OCI-M1 (cell line): ENCODE results near the gene KIF23.
"Not testable (repeated sequence)": the region's sequence is repeated elsewhere in the genome, so short reads cannot be mapped to it uniquely, and the experiment has no call there.

Source experiments
- DNase-seq: peaks from one replicate; lab custom pipeline; 2025; lab: John Stamatoyannopoulos, UW

KIF23 gene

GRCh38 chr15:69413822-69414700, at the start of gene KIF23:
Gene KIF23 (plus strand): TSS chr15:69414349. CDS start chr15:69414466, 117 bp downstream.
- DNase-seq: peak; percentile 96

GRCh38 chr15:69367236-69367635, 46.9 kb upstream of the KIF23 start:
- no peak for DNase-seq

- no peak for DNase-seq
Observed at GRCh38 chr15:69369631-69370030, 44.5 kb upstream of the KIF23 start.

- DNase-seq: no peak
Observed at GRCh38 chr15:69373406-69373805, 40.7 kb upstream of the KIF23 start.

- DNase-seq: peak; percentile 50
Observed at GRCh38 chr15:69375151-69375790, 38.9 kb upstream of the KIF23 start.

GRCh38 chr15:69377216-69377970, 36.8 kb upstream of the KIF23 start:
- no peak for DNase-seq

- DNase-seq: no peak
Observed at GRCh38 chr15:69380100-69380725, 33.9 kb upstream of the KIF23 start.

- no peak for DNase-seq
Observed at GRCh38 chr15:69380726-69381105, 33.4 kb upstream of the KIF23 start.

GRCh38 chr15:69382176-69382575, 32.0 kb upstream of the KIF23 start:
- not testable (repeated sequence) for DNase-seq

- not testable (repeated sequence) for DNase-seq
Observed at GRCh38 chr15:69384066-69384465, 30.1 kb upstream of the KIF23 start.

- DNase-seq: no peak
Observed at GRCh38 chr15:69384626-69385598, 29.2 kb upstream of the KIF23 start.

- no peak for DNase-seq
Observed at GRCh38 chr15:69385831-69386230, 28.3 kb upstream of the KIF23 start.

- no peak for DNase-seq
Observed at GRCh38 chr15:69386284-69386683, 27.9 kb upstream of the KIF23 start.

GRCh38 chr15:69388260-69388705, 25.9 kb upstream of the KIF23 start:
- no peak for DNase-seq

GRCh38 chr15:69389426-69389825, 24.7 kb upstream of the KIF23 start:
- DNase-seq: no peak

- no peak for DNase-seq
Observed at GRCh38 chr15:69390575-69390974, 23.6 kb upstream of the KIF23 start.

GRCh38 chr15:69391046-69391757, 22.9 kb upstream of the KIF23 start:
- DNase-seq: no peak

GRCh38 chr15:69392352-69392751, 21.8 kb upstream of the KIF23 start:
- DNase-seq: no peak

GRCh38 chr15:69393831-69394491, 20.2 kb upstream of the KIF23 start:
- DNase-seq: no peak
